PC-3 (cell line): ENCODE data around the gene DLGAP1. TPM values are rescaled to one million over a fixed set of nuclear protein-coding genes. Genes with fewer than 3 reads are reported as not detected.

ENCODE experiments used
- ATAC-seq: fragments of 200-7000 bp; cut with Tn5 transposase; 2 replicates; pipeline ENCODE4 v1.9.1; 2020; ENCODE audit warnings: mild to moderate bottlenecking, moderate library complexity
- BruUV-seq: library from RNA; stranded (reverse); fragments of 400-500 nt; replicated peaks from 2 replicates; lab custom pipeline; 2021; lab: Mats Ljungman, UMichigan
- CTCF ChIA-PET: fragments of 300-600 bp; sonication (Branson Sonifier 250); formaldehyde crosslinking; loops from one replicate; lab custom pipeline; 2022; ENCODE audit warnings: antibody characterized with exemption; lab: Charles Lee
- POLR2A ChIA-PET: fragments of 300-600 bp; sonication (Branson Sonifier 250); formaldehyde crosslinking; loops from one replicate; lab custom pipeline; 2022; ENCODE audit warnings: antibody characterized with exemption; ENCODE audit not compliant: unreplicated experiment; lab: Charles Lee
- DNase-seq: peaks from one replicate; pipeline ENCODE4 v3.0.0-alpha.2; 2015
- H2AFZ ChIP-seq: fragments of 300-600 bp; sonication (generic); 2 replicates; pipeline ENCODE4 v1.6.0; 2016; ENCODE audit warnings: antibody characterized with exemption, low read length
- H3F3A ChIP-seq: fragments of 300-600 bp; sonication (generic); one replicate; pipeline ENCODE4 v1.6.0; 2017; ENCODE audit warnings: antibody characterized with exemption, low read length, control low read depth, mild to moderate bottlenecking; ENCODE audit not compliant: unreplicated experiment
- H3K27ac ChIP-seq: fragments of 300-600 bp; sonication (generic); 2 replicates; pipeline ENCODE4 v1.5.1; 2016; ENCODE audit warnings: mild to moderate bottlenecking, low read length
- H3K27me3 ChIP-seq: fragments of 300-600 bp; sonication (generic); 2 replicates; pipeline ENCODE4 v1.6.1; 2016; ENCODE audit warnings: low read length, mixed read lengths
- H3K36me3 ChIP-seq: fragments of 300-600 bp; sonication (generic); 2 replicates; pipeline ENCODE4 v1.6.1; 2016; ENCODE audit warnings: low read depth, mixed run types, low read length, mixed read lengths
- H3K4me1 ChIP-seq: fragments of 300-600 bp; sonication (generic); 2 replicates; pipeline ENCODE4 v1.5.1; 2016; ENCODE audit warnings: low read length; ENCODE audit not compliant: insufficient read depth
- H3K4me2 ChIP-seq: fragments of 300-600 bp; sonication (generic); 2 replicates; pipeline ENCODE4 v1.6.0; 2016; ENCODE audit warnings: low read length
- H3K4me3 ChIP-seq: fragments of 300-600 bp; sonication (generic); 2 replicates; pipeline ENCODE4 v1.5.1; 2016; ENCODE audit warnings: mild to moderate bottlenecking, low read length, mixed read lengths
- H3K79me2 ChIP-seq: fragments of 300-600 bp; sonication (generic); 2 replicates; pipeline ENCODE4 v1.6.1; 2017; ENCODE audit warnings: low read length, mixed read lengths
- H3K9ac ChIP-seq: fragments of 300-600 bp; sonication (generic); 2 replicates; pipeline ENCODE4 v1.6.0; 2016; ENCODE audit warnings: mild to moderate bottlenecking, low read length
- H3K9me2 ChIP-seq: fragments of 300-600 bp; sonication (generic); replicated peaks from 2 replicates; pipeline ENCODE4 v1.6.1; 2016; ENCODE audit warnings: mixed run types, low read length, mixed read lengths
- H3K9me3 ChIP-seq: fragments of 300-600 bp; sonication (generic); 2 replicates; pipeline ENCODE4 v1.6.1; 2016; ENCODE audit warnings: low read length, mixed read lengths
- H4K20me1 ChIP-seq: fragments of 300-600 bp; sonication (generic); 2 replicates; pipeline ENCODE4 v1.6.1; 2016; ENCODE audit warnings: low read length, mixed read lengths
- CTCF ChIP-seq: fragments of 300-600 bp; sonication (generic); conservative IDR thresholded peaks from 2 replicates; pipeline ENCODE4 v1.5.1; 2017; ENCODE audit warnings: antibody characterized with exemption, low read depth, mild to moderate bottlenecking, low read length
- EZH2 ChIP-seq: fragments of 300-600 bp; sonication (generic); IDR thresholded peaks from one replicate; pipeline ENCODE4 v1.6.1; 2017; ENCODE audit warnings: antibody characterized with exemption, mild to moderate bottlenecking, low read length; ENCODE audit not compliant: unreplicated experiment
- EZH2phosphoT487 ChIP-seq: fragments of 300-600 bp; sonication (generic); IDR thresholded peaks from 2 replicates; pipeline ENCODE4 v1.6.1; 2018; ENCODE audit warnings: mild to moderate bottlenecking, antibody characterized with exemption, low read length, borderline replicate concordance
- intact Hi-C: fragments of 100-400 bp; cut with micrococcal nuclease; formaldehyde crosslinking; loops from 2 replicates; pipeline ENCODE4 v1.9.0; 2023
- microRNA-seq: library from miRNA; unstranded; fragments of <30 nt; microRNA quantifications from one replicate; pipeline ENCODE4 v1.1.0, GENCODE V29; 2020; ENCODE audit not compliant: unreplicated experiment
- total RNA-seq: library from RNA; depleted of rRNA; stranded (reverse); fragments of >200 nt; gene quantifications from 2 replicates; pipeline ENCODE4 v1.2.3, GENCODE V29; 2014

DLGAP1 gene
- total RNA-seq, 1 experiment from 2014 or later = not detected

- Histone ChIP-seq H3K9me3 (no peaks in the 10 kb centered on the region), H3K9ac (peak overlapping the region; percentile 97), H2AFZ (peak overlapping the region; percentile 69), H4K20me1 (peaks cover 9% of the 10 kb centered on the region), H3K36me3 (no peaks in the 10 kb centered on the region), H3K79me2 (peaks cover 34% of the 10 kb centered on the region), H3K4me2 (peak overlapping the region; percentile 84), H3F3A (no peaks in the 10 kb centered on the region), H3K27ac (peak overlapping the region; percentile 95), H3K4me1 (peaks cover 19% of the 10 kb centered on the region), H3K9me2 (no peaks in the 10 kb centered on the region), H3K27me3 (no peaks in the 10 kb centered on the region), H3K4me3 (peak overlapping the region; percentile 96)
- intact Hi-C loops = loop anchor here (1.0 kb wide), 2 partner anchors 38 to 124 kb away; no protein-coding TSS in a partner anchor
- TF ChIP-seq EZH2phosphoT487 (no peak), CTCF (no peak), EZH2 (no peak)
- DNase-seq (peak; percentile 41), ATAC-seq (no peak)
- ChIA-PET CTCF (interaction anchor here (0.6 to 2.1 kb wide), 6 partner anchors 126 to 699 kb away, joined by 5 to 14 read pairs (median 7); no protein-coding TSS in a partner anchor), POLR2A (interaction anchor here (0.5 to 2.1 kb wide), 12 partner anchors 9 to 536 kb away, joined by 3 to 47 read pairs (median 10); no protein-coding TSS in a partner anchor)
- no TSS peak for BruUV-seq
Observed at GRCh38 chr18:3447068-3447894, 1007.8 kb downstream of the DLGAP1 start.

Small RNAs within 50 kb of the gene (microRNA-seq; reads per million reads assigned to microRNA genes)
- not detected for gene MIR6718
